NCI-H774 (cell line): ENCODE measurements around the gene PPME1.
"Not testable (repeated sequence)": the region's sequence is repeated elsewhere in the genome, so short reads cannot be mapped to it uniquely, and the experiment has no call there.

Source experiments
- DNase-seq: peaks from one replicate; lab custom pipeline; 2025; lab: John Stamatoyannopoulos, UW

Gene PPME1, protein sequence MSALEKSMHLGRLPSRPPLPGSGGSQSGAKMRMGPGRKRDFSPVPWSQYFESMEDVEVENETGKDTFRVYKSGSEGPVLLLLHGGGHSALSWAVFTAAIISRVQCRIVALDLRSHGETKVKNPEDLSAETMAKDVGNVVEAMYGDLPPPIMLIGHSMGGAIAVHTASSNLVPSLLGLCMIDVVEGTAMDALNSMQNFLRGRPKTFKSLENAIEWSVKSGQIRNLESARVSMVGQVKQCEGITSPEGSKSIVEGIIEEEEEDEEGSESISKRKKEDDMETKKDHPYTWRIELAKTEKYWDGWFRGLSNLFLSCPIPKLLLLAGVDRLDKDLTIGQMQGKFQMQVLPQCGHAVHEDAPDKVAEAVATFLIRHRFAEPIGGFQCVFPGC

DNA sequence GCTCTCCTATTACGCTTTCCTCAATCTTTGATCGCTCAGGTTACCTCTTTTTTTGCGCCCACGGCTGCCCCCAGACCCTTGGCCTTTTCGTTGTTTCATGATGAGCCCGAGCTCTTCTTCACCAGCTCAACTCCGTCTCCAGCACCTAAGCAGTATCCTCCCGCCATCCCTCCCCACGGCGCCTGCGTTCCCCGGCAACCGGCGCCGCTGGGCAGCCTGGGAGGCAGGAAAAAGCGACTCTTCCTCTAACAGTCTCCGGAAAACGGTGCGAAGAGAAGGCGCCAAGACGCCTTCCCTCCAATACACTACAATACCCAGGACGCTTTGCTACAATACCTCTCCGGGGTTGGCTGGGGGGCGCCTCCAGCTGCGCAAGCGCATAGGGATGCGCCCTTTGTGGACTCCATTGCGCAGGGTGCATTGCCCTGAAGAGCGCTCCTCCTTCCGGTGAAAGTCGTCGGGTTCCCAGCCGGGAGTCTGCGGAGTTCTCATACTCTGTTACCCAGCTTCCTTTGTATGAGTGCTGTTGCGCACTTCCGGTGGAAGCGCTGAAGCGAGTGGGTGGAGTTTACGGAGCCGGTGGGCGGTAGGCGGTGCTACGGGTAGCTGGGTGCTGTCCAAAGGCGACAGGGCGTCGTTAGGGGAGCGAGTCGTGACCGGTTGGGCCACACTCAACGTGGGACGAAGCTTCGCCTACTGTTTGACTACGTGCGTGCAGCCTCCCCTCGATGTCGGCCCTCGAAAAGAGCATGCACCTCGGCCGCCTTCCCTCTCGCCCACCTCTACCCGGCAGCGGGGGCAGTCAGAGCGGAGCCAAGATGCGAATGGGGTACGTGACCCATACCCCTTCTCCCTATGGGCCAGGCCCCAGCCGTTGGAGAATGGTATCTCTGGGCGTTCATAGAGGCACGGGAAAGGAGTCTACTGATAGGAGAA lies at the start of gene PPME1, which contains the start of gene C2CD3:
Gene PPME1 (plus strand): TSS at position 596 of the 936 bp plus-strand sequence. CDS start 133 bp downstream, at position 729.
Gene C2CD3 (minus strand): TSS at position 309 of the 936 bp plus-strand sequence. CDS start 210 bp downstream, at position 99.
- peak; percentile 100 for DNase-seq

DNA sequence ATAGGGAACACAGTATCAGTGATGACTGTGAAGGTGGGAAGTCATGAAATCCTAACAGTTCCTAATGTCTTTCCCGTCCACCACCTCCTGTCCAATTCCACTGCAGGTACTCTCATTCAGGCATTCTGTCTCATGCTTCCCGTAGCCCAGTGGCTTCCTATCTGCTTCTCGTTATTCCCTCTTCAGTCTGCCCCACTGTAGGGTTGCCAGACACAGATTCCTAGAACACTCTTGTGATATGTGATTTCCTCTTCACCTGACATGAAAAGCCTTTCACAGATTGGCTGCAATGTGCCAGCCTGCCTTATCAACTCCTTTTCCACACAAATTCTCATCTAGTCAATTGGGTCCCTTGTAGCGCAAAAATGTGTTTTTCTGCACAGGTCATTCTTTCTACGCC lies 49.3 kb upstream of the PPME1 start:
- no peak for DNase-seq

DNA sequence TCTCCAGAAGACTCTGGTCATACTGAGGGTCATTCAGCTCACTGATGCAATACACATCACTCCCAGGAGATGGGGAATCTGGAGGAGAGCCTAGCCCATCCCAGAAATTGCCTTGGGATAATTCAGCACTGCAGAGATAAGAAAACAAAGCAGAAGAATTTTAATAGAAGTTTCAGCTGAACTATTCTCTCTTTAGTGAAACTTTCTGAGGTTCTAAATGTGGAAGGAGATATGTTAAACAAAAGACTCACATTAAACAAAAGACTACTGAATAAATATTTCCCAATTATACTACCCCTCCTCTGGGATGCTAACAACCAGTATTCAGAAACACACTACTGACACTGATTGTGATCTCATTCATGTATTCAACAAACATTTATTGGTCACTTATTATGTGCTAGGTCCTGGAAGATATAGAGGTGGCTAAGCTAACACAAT lies 48.1 kb upstream of the PPME1 start:
- DNase-seq, result no peak

DNA sequence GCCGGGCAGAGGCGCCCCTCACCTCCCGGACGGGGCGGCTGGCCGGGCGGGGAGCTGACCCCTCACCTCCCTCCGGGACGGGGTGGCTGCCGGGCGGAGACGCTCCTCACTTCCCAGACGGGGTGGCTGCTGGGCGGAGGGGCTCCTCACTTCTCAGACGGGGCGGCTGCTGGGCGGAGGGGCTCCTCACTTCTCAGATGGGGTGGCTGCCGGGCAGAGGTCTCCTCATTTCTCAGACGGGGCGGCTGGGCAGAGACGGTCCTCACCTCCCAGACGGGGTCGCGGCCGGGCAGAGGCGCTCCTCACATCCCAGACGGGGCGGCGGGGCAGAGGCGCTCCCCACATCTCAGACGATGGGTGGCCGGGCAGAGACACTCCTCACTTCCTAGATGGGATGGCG lies 42.0 kb upstream of the PPME1 start:
- DNase-seq, result not testable (repeated sequence)

DNA sequence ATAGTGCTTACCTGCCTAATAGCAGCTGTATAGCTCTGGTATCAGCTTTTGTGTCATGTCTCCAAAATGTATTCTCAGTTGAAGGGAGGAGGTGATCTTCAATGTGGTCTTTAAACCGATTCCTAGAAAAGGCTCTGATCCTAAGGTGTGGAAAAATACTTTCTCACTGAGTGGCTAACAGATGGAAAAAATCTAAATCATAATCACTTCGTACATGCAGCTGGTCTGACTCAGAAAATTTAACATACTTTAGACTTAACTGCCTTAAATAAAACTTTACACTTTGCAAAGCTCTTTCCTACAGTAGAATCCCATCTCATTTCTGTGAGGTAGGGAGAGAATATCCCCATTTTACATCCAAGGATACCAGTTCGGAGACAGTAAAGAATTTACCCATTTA lies 38.3 kb upstream of the PPME1 start:
- no peak for DNase-seq

DNA sequence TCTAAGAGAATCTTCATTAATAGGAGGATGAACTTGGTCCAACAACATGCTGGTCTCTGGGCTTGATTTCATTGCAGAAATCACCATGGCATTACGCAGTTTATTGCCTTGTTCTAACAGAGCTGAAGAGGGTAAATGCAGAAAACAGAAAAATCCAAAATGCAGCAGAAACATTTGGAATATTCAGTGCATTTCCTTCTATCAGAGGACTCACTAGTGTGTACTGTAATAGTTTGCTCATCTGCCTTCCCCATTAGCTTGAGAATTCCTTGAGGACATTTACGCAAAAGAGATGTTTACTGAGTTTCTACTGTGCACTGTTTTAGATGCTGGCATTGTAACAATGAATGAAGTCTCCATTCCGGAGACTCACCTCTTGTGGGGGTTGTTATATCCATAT lies 37.7 kb upstream of the PPME1 start:
- DNase-seq, result no peak

DNA sequence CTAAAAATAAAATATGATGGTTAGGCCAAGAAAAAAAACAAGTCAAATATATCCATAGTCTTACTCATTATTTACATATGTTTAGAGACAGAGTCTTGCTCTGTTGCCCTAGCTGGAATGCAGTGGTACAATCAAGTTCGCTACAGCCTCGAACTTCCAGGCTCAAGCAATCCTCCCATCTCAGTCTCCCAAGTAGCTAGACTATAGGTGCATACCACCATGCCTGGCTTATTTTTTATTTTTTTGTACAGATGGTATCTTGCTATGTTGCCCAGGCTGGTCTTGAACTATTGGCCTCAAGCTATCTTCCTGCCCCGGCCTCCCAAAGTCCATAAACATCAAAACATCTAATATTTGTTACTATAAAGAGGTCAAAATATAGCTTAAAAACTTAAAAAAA lies 36.4 kb upstream of the PPME1 start:
- no peak for DNase-seq

DNA sequence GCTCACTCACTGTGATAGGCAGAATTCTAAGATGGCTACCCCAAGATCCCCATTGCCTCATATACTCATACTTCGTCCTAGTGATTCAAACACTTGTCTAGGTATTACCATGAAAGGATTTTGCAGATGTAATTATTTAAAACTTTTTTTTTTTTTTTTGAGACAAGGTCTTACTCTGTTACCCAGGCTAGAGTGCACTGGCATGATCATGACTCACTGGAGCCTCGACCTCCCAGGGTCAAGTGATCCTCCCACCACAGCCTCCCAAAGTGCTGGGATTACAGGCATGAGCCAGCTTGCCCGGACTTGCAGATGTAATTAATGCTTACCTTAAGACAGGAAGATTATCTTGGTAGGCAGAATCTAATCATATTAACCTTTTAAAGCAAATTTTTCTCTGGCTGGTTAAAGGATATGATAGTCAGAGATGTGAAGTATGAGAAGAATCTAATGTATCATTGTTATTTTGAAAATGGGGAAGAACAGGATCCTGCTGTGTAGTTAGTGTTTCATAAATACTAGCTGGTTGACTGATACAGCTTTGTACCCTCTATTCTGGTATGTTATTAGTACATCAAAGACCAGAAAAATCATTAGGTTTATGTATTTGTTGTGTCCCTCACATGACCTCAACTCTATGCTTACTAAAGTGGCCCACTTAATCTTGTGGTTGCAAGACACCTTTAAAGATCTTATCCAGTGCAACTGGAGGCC lies 35.8 kb upstream of the PPME1 start:
- DNase-seq, result no peak

DNA sequence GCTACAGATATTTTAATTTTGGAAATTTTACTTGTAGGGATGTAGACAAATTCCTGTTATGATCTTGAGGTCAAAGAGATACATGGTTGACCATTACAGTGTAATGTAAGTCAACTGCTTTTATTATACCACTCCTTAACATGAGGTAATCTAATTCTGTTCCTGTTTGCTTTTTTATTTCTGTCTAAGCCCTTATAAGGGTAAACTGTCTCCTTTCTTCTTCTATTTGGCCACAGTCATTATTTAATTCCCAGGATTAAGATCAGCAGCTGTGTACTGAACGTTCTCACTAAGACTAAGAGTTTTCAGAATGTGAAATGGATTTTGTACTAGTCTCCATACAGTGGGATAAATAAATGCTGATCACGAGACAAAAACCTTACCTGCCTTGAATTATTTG lies 33.1 kb upstream of the PPME1 start:
- no peak for DNase-seq

DNA sequence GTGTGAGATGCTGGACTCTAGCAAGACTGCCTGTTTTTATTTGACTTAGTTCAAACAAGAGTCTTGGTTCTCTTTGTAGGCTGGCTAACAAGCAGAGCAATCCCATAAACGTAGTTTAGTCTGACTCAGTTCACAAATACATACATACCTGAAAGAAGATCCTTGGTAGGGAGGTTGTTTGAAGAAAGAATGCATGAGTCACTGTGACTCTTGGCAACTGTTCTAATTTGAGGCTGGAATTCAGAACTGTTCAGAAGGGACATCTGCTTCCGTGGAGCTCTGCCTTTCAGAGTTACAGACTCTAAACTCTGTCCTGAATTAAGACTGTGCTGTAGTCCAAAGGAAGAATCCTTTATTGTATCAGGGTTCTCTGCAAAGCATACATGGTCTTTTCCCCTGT lies 32.5 kb upstream of the PPME1 start:
- DNase-seq, result peak; percentile 27

DNA sequence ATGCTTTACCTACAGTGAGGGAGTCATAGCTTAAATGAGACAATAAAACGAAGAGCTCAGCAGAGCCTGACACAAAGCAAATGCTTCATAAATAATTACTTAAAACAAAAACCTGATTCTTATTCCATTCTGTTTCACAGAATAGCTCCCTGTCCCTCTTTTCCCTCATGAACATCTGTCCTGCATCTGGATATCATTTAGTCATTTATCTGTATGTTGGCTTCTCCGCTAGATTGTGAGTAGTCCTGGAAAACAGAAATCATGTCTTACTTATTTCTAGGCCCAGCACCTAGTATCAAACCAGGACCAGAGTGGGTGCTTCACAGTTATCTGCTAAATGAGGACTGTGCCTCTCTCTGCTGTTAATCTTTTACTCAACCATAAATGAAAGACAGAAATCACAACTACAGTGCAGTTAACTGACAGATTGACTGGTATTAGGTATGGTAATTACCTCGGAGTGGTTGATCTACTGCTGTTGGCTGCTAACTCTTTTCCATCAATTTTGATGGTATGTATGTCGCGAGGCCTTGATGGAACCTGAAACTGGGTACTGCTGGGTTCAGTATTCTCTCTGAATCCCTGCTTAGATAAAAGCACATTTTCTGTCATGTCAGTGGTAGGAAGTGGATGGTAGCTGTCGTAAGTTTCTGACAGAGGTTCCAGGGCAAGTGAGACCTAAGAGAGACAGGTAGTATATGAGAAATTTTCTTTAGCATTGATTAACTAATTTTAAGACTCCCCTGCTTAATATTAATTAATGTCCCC lies 31.8 kb upstream of the PPME1 start:
- DNase-seq, result no peak

DNA sequence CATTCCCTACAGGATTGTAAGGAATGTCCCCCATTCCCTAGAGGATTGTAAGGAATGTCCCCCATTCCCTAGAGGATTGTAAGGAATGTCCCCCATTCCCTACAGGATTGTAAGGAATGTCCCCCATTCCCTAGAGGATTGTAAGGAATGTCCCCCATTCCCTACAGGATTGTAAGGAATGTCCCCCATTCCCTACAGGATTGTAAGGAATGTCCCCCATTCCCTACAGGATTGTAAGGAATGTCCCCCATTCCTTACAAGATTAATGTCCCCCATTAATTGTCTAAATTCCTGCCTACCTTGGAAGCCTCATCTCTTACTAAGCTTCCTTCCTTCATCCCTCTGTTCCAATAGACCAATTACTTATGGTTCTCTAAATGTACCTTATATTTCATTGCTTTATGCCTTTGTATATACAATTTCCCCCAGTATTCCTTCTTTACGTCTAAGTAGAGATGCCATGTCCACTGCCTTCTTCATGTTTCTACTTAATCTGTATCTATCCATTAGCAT lies 31.1 kb upstream of the PPME1 start:
- not testable (repeated sequence) for DNase-seq

DNA sequence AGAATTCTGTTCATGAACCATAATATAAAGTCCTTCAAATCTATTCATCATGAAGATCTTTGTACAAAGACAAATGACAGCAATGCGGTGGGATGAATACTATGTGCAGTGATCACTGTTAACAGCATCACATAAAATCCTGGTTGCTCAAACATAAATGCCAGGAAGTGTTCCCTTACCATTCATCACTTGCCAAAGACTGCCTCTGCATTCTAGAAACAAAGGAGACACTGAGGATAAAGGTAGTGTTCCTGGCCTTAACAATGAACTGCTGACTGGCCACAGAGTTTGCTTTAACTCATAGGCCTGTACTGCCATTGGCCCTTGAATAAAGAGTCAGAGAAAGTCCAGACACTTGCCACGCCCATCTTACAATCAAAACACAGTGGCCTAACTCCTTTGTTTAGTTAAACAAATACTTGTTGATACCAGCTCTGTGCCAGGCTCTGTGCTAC lies 29.8 kb upstream of the PPME1 start:
- peak; percentile 41 for DNase-seq

DNA sequence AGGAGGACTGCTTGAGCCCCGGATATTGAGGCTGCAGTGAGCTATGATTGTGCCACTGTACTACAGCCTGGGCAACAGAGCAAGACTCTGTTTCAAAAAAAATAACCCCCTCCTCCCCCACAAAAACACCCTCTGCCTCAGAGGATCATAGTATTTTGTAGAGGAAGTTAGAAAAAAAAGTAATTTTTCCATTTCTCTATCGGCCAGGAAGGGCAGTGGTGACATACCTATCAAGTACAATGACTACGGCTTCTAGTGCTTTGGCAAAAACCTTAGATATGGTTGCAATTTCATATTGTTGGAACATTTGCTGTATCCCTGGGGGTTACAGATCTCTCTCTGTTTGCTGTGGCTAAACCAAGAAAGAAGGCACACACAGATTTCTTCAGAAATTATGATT lies 29.2 kb upstream of the PPME1 start:
- DNase-seq, result no peak

DNA sequence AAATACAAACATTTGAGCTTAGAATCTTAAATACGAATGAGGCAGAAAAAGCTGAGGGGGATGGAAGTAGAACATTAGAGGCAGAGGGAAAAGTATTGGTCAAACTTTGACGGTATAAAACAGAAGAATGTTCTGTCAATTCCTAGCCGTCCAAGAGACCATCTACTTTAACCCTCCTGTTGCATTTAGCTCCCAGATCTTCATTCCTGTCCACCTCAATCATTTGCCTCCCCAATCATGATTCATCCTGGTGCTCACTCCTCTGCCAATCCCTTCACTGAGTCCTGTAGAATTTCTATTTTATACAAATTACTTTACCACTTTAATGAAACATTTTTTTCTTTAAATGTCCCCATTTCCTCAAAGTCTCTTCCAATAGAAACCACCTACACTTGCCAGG lies 28.5 kb upstream of the PPME1 start:
- DNase-seq, result no peak

DNA sequence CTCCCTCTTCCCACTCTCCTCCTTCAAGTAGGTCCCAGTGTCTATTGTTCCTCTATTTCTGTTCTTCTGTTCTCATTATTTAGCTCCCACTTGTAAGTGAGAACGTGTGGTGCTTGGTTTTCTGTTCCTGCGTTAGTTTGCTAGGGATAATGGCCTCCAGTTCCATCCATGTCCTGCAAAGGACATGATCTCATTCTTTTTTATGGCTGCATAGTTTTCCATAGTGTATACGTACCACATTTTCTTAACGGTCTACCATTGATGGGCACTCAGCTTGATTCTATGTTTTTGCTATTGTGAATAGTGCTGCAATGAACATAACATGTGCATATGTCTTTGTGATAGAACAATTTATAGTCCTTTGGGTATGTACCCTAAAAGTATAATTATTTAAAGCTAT lies 26.5 kb upstream of the PPME1 start:
- no peak for DNase-seq

DNA sequence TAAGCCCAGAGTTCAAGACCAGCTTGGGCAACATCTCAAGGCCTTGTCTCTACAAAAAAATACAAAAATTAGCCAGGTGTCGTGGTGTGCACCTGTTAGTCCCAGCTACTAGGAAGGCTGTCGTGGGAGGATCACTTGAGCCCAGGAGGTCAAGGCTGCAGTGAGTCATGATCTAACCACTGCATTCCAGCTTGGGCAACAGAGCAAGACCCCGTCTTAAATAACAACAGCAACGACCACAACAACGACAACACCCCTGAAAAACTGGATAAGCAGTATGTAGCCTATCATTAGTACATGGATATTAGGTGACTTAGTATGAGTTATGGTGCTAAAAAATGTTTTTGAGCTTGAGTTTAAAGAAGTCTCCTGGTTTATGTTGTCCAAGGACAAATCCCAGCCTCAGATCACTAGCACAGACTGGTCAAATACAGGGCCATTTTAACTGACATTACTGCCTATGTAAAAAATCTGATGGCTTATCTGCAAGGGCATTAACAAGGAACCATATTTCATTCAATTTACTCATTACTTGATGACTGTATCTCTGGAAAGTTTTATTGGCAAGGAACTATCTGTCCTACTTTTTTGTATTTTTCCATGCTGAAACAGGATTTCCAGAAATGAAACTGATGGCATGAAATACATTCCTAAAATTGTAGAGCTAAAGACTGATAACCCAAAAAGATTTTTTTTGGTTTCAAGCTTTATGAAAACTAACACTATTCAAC lies 23.7 kb upstream of the PPME1 start:
- DNase-seq, result no peak

DNA sequence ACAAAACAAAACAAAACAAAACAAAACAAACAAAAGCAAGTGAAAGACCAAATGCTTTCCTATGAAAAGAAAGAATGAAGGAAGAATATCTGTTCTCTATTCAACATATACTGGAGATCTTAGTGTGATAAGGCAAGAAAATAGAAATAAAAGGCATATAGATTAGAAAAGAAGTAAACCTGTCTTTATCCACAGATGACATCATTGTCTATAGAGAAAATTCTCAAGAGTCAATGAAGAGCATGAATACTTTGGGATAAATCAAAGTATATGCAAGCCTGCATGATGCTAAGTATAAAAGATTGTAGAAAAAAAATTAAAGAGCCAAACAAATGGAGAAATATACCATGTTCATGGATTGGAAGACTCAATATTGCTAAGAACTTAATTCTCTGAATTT lies 17.9 kb upstream of the PPME1 start:
- no peak for DNase-seq

DNA sequence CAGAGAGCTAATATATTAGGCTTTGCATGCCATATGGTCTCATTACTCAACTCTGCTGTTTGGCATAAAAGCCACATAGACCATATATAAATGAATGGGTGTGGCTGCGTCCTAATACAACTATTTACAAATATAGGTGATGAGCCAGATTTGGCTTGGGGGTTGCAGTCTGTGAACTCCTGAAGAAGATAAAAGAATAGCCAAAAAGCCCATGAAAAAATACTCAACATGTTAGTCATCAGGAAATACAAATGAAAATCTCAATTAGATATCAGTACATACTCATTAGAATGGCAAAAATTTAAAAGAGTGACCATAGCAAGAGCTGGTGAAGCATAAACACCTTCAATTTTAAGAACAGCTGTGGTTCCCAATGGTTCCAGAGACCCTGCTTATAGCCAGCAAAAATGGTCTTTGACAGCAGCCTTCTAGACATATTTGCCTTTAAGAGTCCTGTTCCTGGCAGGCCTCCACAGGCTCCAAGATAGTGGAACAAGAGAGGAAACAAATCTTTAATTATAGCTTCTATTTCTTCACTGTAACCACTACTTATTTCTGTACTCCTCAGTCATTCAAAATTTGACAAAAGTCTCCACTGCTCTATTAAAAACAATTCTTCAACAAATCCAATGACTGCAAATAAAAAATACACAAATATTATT lies 16.3 kb upstream of the PPME1 start:
- DNase-seq, result no peak

DNA sequence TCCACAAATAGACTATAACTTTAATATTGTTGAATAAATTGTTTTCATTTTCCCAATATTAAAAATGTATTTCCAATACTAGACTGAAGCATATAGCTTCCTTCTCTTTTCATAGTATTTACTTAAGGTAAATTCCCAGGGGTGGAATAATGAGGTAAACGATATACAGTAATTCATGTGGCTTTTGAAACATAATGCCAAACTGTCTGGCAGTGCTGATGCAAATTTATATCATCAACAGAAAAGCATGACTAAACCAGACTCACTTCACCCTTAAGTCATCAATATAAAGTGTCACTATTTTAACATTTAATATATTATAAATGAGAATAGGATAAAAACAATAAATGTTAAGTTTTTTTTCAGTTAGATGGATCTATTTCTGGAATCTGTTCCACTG lies 13.9 kb upstream of the PPME1 start:
- DNase-seq, result no peak
